ENCODE results near the gene NAA10. TPM values are rescaled to one million over a fixed set of nuclear protein-coding genes. Genes with fewer than 3 reads are reported as not detected.

The NAA10 gene
- total and polyA plus RNA-seq, 2 of the 13 experiments (the other 11 are each of a cell fraction or from before 2014, with no cell fraction given): 49.2 to 51.7 TPM

- TF ChIP-seq ERF (CRISPR knock-in tag; IDR thresholded peaks at IDR 0.05) (no peak), MIXL1 (CRISPR knock-in tag; IDR thresholded peaks at IDR 0.05) (no peak), RFXAP (CRISPR knock-in tag; IDR thresholded peaks at IDR 0.05; ENCODE audit: borderline replicate concordance) (no peak)
Measured at GRCh38 chrX:153908219-153908860, 26.5 kb downstream of the NAA10 start (continued).

- POLR2A ChIA-PET: no interaction called here
- CTCF ChIA-PET (ENCODE audit: low intra/inter-chr PET ratio, low total read pairs): no interaction called here
Measured at GRCh38 chrX:153907456-153907855, 27.4 kb downstream of the NAA10 start.

GRCh38 chrX:153906126-153906917, 28.5 kb downstream of the NAA10 start:
- no peak overlapping the region for H3K4me3 ChIP-seq (replicated peaks in 1 of 3; ENCODE audit: insufficient read depth in 1 of 3, low read depth in 2 of 3, low read length in 3 of 3)
- no peaks in the 10 kb centered on the region for H3K79me2 ChIP-seq (ENCODE audit: insufficient read depth, low read length)
- ChIA-PET POLR2A (no interaction called here), CTCF (ENCODE audit: low intra/inter-chr PET ratio, low total read pairs) (no interaction called here)
- in situ Hi-C loops (cut with HindIII; ENCODE audit: extremely low pct_ligation_motif_present, low pct_unique_long_range_greater_than_20kb): no loop called here
- H3K27me3 ChIP-seq (ENCODE audit: control insufficient read depth in 1 of 2, insufficient read depth in 2 of 2, low read length in 2 of 2): peaks cover 2 to 10% of the 10 kb centered on the region in 2 experiments; a peak in 2 of 5 replicates
- TF ChIP-seq RCOR2 (CRISPR knock-in tag; IDR thresholded peaks at IDR 0.05) (no peak), ZNF333 (CRISPR knock-in tag; IDR thresholded peaks at IDR 0.05; ENCODE audit: borderline replicate concordance) (no peak)
- no peak overlapping the region for H3K27ac ChIP-seq (ENCODE audit: extremely low read length, insufficient read depth, low read length)
- DNase-seq (ENCODE audit: low spot score) (no peak), FAIRE-seq (no peak), ATAC-seq (no peak)
- intact Hi-C loops (cut with micrococcal nuclease; ENCODE audit: unreplicated experiment): no loop called here
- H2AFZ ChIP-seq (ENCODE audit: low read length): no peak overlapping the region
- no TSS peak for BruUV-seq (replicated peaks)
- peaks cover 3% of the 10 kb centered on the region for H3K4me1 ChIP-seq (ENCODE audit: insufficient read depth, low read length)
- no peak overlapping the region for H3K4me2 ChIP-seq (ENCODE audit: low read depth, low read length)
- WGBS (ENCODE audit: low lambda C conversion rate): no CpG with 5 or more reads among the region's 27 CpGs
- H3K9ac ChIP-seq (ENCODE audit: insufficient read depth, low read depth, low read length): no peak overlapping the region
- H3K9me3 ChIP-seq (ENCODE audit: low read length): no peaks in the 10 kb centered on the region
- H4K20me1 ChIP-seq (ENCODE audit: insufficient read depth, low read length): no peaks in the 10 kb centered on the region
- H3K36me3 ChIP-seq (replicated peaks in 1 of 2; ENCODE audit: control insufficient read depth in 1 of 2, insufficient read depth in 2 of 2, low read length in 2 of 2): no peaks in the 10 kb centered on the region

More at GRCh38 chrX:153907456-153907855, 27.4 kb downstream of the NAA10 start:
- ATAC-seq (no peak), DNase-seq (ENCODE audit: low spot score) (no peak), FAIRE-seq (no peak)
- in situ Hi-C loops (cut with HindIII; ENCODE audit: extremely low pct_ligation_motif_present, low pct_unique_long_range_greater_than_20kb) (no loop called here), intact Hi-C loops (cut with micrococcal nuclease; ENCODE audit: unreplicated experiment) (no loop called here)
- no peak overlapping the region for H3K4me2 ChIP-seq (ENCODE audit: low read depth, low read length)
- no CpG with 5 or more reads among the region's 12 CpGs for WGBS (ENCODE audit: low lambda C conversion rate)
- H4K20me1 ChIP-seq (ENCODE audit: insufficient read depth, low read length): no peaks in the 10 kb centered on the region
- H3K4me3 ChIP-seq (replicated peaks in 1 of 3; ENCODE audit: insufficient read depth in 1 of 3, low read depth in 2 of 3, low read length in 3 of 3): no peak overlapping the region
- no peak overlapping the region for H2AFZ ChIP-seq (ENCODE audit: low read length)
- H3K9me3 ChIP-seq (ENCODE audit: low read length): no peaks in the 10 kb centered on the region
- peaks cover 0 to 4% of the 10 kb centered on the region in 2 experiments; a peak in 1 of 5 replicates for H3K27me3 ChIP-seq (ENCODE audit: control insufficient read depth in 1 of 2, insufficient read depth in 2 of 2, low read length in 2 of 2)
- H3K27ac ChIP-seq (ENCODE audit: extremely low read length, insufficient read depth, low read length): no peak overlapping the region
- TF ChIP-seq MBNL3 (CRISPR knock-in tag; conservative IDR thresholded peaks at IDR 0.05): no peak
- no peaks in the 10 kb centered on the region for H3K79me2 ChIP-seq (ENCODE audit: insufficient read depth, low read length)
- H3K9ac ChIP-seq (ENCODE audit: insufficient read depth, low read depth, low read length): no peak overlapping the region
- no TSS peak for BruUV-seq (replicated peaks)
- no peaks in the 10 kb centered on the region for H3K36me3 ChIP-seq (replicated peaks in 1 of 2; ENCODE audit: control insufficient read depth in 1 of 2, insufficient read depth in 2 of 2, low read length in 2 of 2)
- H3K4me1 ChIP-seq (ENCODE audit: insufficient read depth, low read length): peaks cover 5% of the 10 kb centered on the region
